HEK293T (cell line): ENCODE data around the gene PEX26.

Source experiments
- CTCF ChIA-PET: fragments of 350-600 bp; formaldehyde crosslinking; extraction: SDS; loops from one replicate; lab custom pipeline; 2021; ENCODE audit warnings: antibody characterized with exemption, inconsistent platforms; lab: Yijun Ruan, JAX
- POLR2A ChIA-PET: fragments of 350-600 bp; formaldehyde crosslinking; extraction: SDS; loops from one replicate; lab custom pipeline; 2020; ENCODE audit warnings: antibody characterized with exemption, inconsistent platforms; lab: Yijun Ruan, JAX
- DNase-seq: peaks from one replicate; pipeline ENCODE4 v3.0.0; 2012; ENCODE audit warnings: mixed read lengths; ENCODE audit errors: extremely low spot score
- ARNT ChIP-seq: fragments of 450-650 bp; IDR thresholded peaks from 2 replicates; pipeline ENCODE4 v1.6.1; 2017; ENCODE audit warnings: mild to moderate bottlenecking
- BHLHE40 ChIP-seq: fragments of 450-650 bp; IDR thresholded peaks from 2 replicates; pipeline ENCODE4 v1.6.1; 2016; ENCODE audit warnings: mild to moderate bottlenecking, moderate library complexity, borderline replicate concordance
- CTBP1 ChIP-seq: fragments of 450-650 bp; IDR thresholded peaks from 2 replicates; pipeline ENCODE4 v1.6.1; 2016; ENCODE audit warnings: borderline replicate concordance
- ELF4 ChIP-seq: fragments of 450-650 bp; IDR thresholded peaks from 2 replicates; pipeline ENCODE4 v1.6.1; 2017; ENCODE audit warnings: antibody characterized with exemption
- FOXA1 ChIP-seq: fragments of 450-650 bp; IDR thresholded peaks from 2 replicates; pipeline ENCODE4 v1.6.1; 2016; ENCODE audit warnings: mild to moderate bottlenecking
- FOXK2 ChIP-seq: fragments of 450-650 bp; IDR thresholded peaks from 2 replicates; pipeline ENCODE4 v1.6.1; 2016; ENCODE audit warnings: mild to moderate bottlenecking
- FOXM1 ChIP-seq: fragments of 450-650 bp; IDR thresholded peaks from 2 replicates; pipeline ENCODE4 v1.6.1; 2017; ENCODE audit warnings: mild to moderate bottlenecking, borderline replicate concordance
- HDGF ChIP-seq: fragments of 450-650 bp; IDR thresholded peaks from 2 replicates; pipeline ENCODE4 v1.6.1; 2017; ENCODE audit warnings: antibody characterized with exemption, borderline replicate concordance
- L3MBTL2 ChIP-seq: fragments of 450-650 bp; conservative IDR thresholded peaks from 2 replicates; pipeline ENCODE4 v1.6.1; 2016; ENCODE audit warnings: mild to moderate bottlenecking
- LEF1 ChIP-seq: fragments of 450-650 bp; IDR thresholded peaks from 2 replicates; pipeline ENCODE4 v1.6.1; 2017; ENCODE audit warnings: mild to moderate bottlenecking, borderline replicate concordance
- NFRKB ChIP-seq: fragments of 450-650 bp; IDR thresholded peaks from 2 replicates; pipeline ENCODE4 v1.6.1; 2016; ENCODE audit warnings: mild to moderate bottlenecking, moderate library complexity
- PKNOX1 ChIP-seq: fragments of 450-650 bp; IDR thresholded peaks from 2 replicates; pipeline ENCODE4 v1.6.1; 2016
- SP1 ChIP-seq: fragments of 450-650 bp; IDR thresholded peaks from 2 replicates; pipeline ENCODE4 v1.6.1; 2017
- SUZ12 ChIP-seq: fragments of 450-650 bp; IDR thresholded peaks from 2 replicates; pipeline ENCODE4 v1.6.1; 2016; ENCODE audit warnings: mild to moderate bottlenecking
- TARDBP ChIP-seq: fragments of 450-650 bp; IDR thresholded peaks from 2 replicates; pipeline ENCODE4 v1.6.1; 2016
- ZNF384 ChIP-seq: fragments of 450-650 bp; IDR thresholded peaks from 2 replicates; pipeline ENCODE4 v1.6.1; 2016

PEX26 gene

DNA sequence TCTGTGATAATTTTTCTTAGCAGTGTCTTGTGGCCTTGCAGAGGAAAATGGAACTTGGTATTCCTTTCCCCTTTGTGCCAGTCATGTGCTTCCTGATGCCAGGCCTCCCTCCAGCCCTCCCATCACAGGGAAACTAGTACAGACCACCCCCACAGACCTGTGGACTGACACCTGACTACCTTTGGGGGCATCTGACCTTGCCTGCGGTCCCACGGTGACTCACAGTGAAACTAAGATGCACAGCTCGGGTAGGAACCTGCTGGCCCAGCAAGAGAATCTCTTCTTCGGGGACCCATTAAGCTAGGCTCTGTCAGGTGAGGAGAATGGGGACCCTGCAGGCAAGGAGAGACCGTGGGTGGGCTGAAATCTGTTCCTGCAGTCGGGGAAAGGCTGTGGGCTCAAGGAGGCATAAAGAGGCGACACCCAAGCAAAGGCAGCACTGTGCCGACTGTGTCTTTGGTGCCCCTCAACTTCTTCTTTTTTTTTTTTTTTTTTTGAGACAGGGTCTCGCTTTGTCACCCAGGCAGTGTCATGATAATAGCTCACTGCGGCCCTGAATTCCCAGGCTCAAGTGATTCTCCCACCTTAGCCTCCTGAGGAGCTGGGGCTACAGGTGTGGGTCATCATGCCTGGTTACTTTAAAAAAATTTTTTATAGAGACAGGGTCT lies 20.8 kb upstream of the PEX26 start:
- DNase-seq = no peak
- CTCF ChIA-PET = interaction anchor here (0.6 to 2.2 kb wide), 5 partner anchors 19 to 231 kb away, joined by 3 to 8 read pairs (median 3); no protein-coding TSS in a partner anchor
- TF ChIP-seq FOXK2 = no peak
- POLR2A ChIA-PET = interaction anchor here (0.7 to 1.3 kb wide), 2 partner anchors 15 to 21 kb away, joined by 4 read pairs; partner anchors contain the start of gene PEX26

- no peak for DNase-seq
- TF ChIP-seq NFRKB (no peak), HDGF (no peak), FOXM1 (no peak), CTBP1 (no peak), ARNT (no peak), SP1 (no peak), BHLHE40 (no peak), ELF4 (no peak), ZNF384 (no peak), L3MBTL2 (no peak), SUZ12 (no peak)
- ChIA-PET CTCF (interaction anchor here (1.0 to 2.2 kb wide), 3 partner anchors 14 to 18 kb away, joined by 3 to 8 read pairs (median 8); no protein-coding TSS in a partner anchor), POLR2A (interaction anchor here (0.7 kb wide), 1 partner anchor 14 kb away, joined by 4 read pairs; no protein-coding TSS in a partner anchor)
These were observed 20.1 kb upstream of the PEX26 start for GRCh38 chr22:18057568-18058209.

- TF ChIP-seq FOXM1 (no peak), L3MBTL2 (no peak), TARDBP (no peak), ARNT (no peak), BHLHE40 (no peak), ELF4 (no peak), HDGF (no peak), SUZ12 (no peak), FOXK2 (no peak), NFRKB (no peak), LEF1 (no peak), ZNF384 (no peak), CTBP1 (no peak)
- POLR2A ChIA-PET = no interaction called here
- CTCF ChIA-PET = interaction anchor here (1.0 to 1.4 kb wide), 2 partner anchors 14 to 17 kb away, joined by 3 to 8 read pairs; no protein-coding TSS in a partner anchor
- no peak for DNase-seq
These were observed 19.3 kb upstream of the PEX26 start for GRCh38 chr22:18058371-18059093.

GRCh38 chr22:18059094-18059417 lies 18.7 kb upstream of the PEX26 start:
- TF ChIP-seq ELF4 (no peak), TARDBP (no peak)
- ChIA-PET CTCF (interaction anchor here (1.4 kb wide), 1 partner anchor 17 kb away, joined by 8 read pairs; no protein-coding TSS in a partner anchor), POLR2A (no interaction called here)
- DNase-seq = no peak

GRCh38 chr22:18059473-18059872 lies 18.3 kb upstream of the PEX26 start:
- ChIA-PET POLR2A (no interaction called here), CTCF (no interaction called here)
- TF ChIP-seq LEF1 = no peak
- TF ChIP-seq ARNT = no peak
- TF ChIP-seq CTBP1 = no peak
- no peak for TF ChIP-seq BHLHE40
- TF ChIP-seq SP1 = no peak
- DNase-seq = no peak

GRCh38 chr22:18059991-18060390 lies 17.8 kb upstream of the PEX26 start:
- ChIA-PET CTCF (no interaction called here), POLR2A (no interaction called here)
- DNase-seq = no peak

DNA sequence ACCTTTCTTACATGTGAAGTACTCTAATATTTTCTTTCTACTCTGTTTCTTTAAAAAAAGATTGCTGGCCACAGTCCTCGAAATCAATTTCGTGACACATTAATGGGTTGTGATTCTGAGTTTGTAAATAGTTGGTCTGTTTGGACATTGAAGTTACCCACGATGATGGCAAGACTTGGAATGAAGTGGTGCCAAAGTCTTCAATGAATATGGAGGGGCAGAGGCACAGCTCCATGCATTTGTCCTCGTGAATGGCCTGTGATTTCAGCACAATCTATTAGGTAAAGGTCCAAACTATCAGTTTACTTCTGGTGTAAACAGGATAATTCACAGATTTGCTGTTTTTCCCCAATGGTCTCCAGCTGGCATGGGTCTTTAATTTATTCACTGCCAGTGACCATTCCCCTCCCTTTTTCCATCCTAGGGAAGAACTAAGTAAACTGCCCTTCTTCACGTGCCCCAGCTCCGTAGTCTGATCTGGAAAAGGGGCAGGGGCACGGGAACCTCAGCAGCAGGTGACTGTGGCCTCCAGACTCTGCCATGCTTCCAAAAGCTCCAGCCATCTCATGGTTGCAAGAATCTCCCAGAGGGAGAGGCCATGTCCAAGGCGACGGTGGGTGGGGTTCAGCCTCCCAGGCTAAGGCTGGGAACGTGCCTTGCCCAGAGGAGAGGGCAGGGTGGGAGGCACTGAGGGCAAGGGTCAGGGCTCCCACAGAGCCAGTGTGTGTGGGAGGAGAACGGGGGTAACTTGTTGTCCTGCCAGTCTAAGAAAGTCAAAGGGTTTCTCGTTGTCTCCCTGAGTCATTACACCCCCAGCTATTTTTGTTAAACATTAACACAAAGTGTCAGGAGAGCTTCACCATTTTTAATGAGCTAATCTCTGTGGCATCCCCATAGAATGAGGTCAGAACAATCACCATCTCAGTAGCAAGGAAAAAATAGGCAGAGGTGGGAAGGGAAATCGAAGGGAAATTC lies 16.9 kb upstream of the PEX26 start:
- ChIA-PET CTCF (interaction anchor here (0.8 kb wide), 1 partner anchor 15 kb away, joined by 7 read pairs; no protein-coding TSS in a partner anchor), POLR2A (no interaction called here)
- DNase-seq = no peak
- TF ChIP-seq FOXM1 (no peak), SP1 (no peak), NFRKB (no peak), ZNF384 (no peak), PKNOX1 (no peak), ARNT (no peak), SUZ12 (no peak), FOXA1 (no peak), ELF4 (no peak), FOXK2 (no peak), L3MBTL2 (no peak), TARDBP (no peak), HDGF (no peak), LEF1 (no peak)

More at GRCh38 chr22:18059991-18060390, 17.8 kb upstream of the PEX26 start:
- TF ChIP-seq SP1 (no peak), FOXK2 (no peak), L3MBTL2 (no peak), HDGF (no peak), LEF1 (no peak), SUZ12 (no peak), ARNT (no peak), ELF4 (no peak), ZNF384 (no peak), FOXM1 (no peak), CTBP1 (no peak), TARDBP (no peak), NFRKB (no peak)
